Osteoblast (primary cell): ENCODE measurements around the gene CCDC102A. TPM values are rescaled to one million over a fixed set of nuclear protein-coding genes. Genes with fewer than 3 reads are reported as not detected.

ENCODE experiments used
- DNase-seq: peaks from one replicate; pipeline ENCODE4 v3.0.0; 2011; ENCODE audit warnings: low spot score, mixed read lengths; ENCODE audit not compliant: insufficient read length; ENCODE audit errors: missing footprints
- H2AFZ ChIP-seq: 2 replicates; pipeline ENCODE4 v1.6.0; 2011; ENCODE audit warnings: mild to moderate bottlenecking, low read length
- H3K27ac ChIP-seq: 2 replicates; pipeline ENCODE4 v1.5.1; 2011; ENCODE audit warnings: mild to moderate bottlenecking, low read depth, low read length, moderate library complexity
- H3K27me3 ChIP-seq: 2 replicates; pipeline ENCODE4 v1.6.0; 2012; ENCODE audit warnings: mild to moderate bottlenecking, control low read depth, inconsistent platforms, low read length, moderate library complexity; ENCODE audit not compliant: insufficient read depth
- H3K36me3 ChIP-seq: 2 replicates; pipeline ENCODE4 v1.5.1; 2011; ENCODE audit warnings: mild to moderate bottlenecking, low read length, control low read depth, moderate library complexity; ENCODE audit not compliant: insufficient read depth
- H3K4me1 ChIP-seq: 2 replicates; pipeline ENCODE4 v1.5.1; 2011; ENCODE audit warnings: mild to moderate bottlenecking, low read length, control low read depth, moderate library complexity; ENCODE audit not compliant: insufficient read depth
- H3K4me2 ChIP-seq: 2 replicates; pipeline ENCODE4 v1.6.0; 2011; ENCODE audit warnings: mild to moderate bottlenecking, low read length; ENCODE audit not compliant: insufficient read depth
- H3K4me3 ChIP-seq: fragments of 200-600 bp; sonication (generic); 3 replicates; pipeline ENCODE4 v1.5.1; 2012; ENCODE audit warnings: mild to moderate bottlenecking, low read length, inconsistent platforms; ENCODE audit not compliant: insufficient read depth
- H3K79me2 ChIP-seq: 2 replicates; pipeline ENCODE4 v1.6.0; 2012; ENCODE audit warnings: mild to moderate bottlenecking, low read length, control low read depth, inconsistent platforms; ENCODE audit not compliant: insufficient read depth
- H3K9me3 ChIP-seq: 2 replicates; pipeline ENCODE4 v1.5.1; 2011; ENCODE audit warnings: low read depth, low read length, control low read depth
- H4K20me1 ChIP-seq: 2 replicates; pipeline ENCODE4 v1.6.0; 2012; ENCODE audit warnings: mild to moderate bottlenecking, low read length, control low read depth; ENCODE audit not compliant: insufficient read depth
- total RNA-seq: library from RNA; depleted of rRNA; stranded (reverse); fragments of >200 nt; gene quantifications from 2 replicates; pipeline ENCODE4 v1.2.3, GENCODE V29; 2012
- TF ChIP-seq, protein P1 (sequence below): IDR thresholded peaks from 2 replicates; pipeline ENCODE4 v1.5.1; 2011; ENCODE audit warnings: mild to moderate bottlenecking, low read depth, low read length, moderate library complexity; ENCODE audit errors: extremely low read depth

CCDC102A gene
- total RNA-seq, 1 donor, result 9.8 TPM

DNA sequence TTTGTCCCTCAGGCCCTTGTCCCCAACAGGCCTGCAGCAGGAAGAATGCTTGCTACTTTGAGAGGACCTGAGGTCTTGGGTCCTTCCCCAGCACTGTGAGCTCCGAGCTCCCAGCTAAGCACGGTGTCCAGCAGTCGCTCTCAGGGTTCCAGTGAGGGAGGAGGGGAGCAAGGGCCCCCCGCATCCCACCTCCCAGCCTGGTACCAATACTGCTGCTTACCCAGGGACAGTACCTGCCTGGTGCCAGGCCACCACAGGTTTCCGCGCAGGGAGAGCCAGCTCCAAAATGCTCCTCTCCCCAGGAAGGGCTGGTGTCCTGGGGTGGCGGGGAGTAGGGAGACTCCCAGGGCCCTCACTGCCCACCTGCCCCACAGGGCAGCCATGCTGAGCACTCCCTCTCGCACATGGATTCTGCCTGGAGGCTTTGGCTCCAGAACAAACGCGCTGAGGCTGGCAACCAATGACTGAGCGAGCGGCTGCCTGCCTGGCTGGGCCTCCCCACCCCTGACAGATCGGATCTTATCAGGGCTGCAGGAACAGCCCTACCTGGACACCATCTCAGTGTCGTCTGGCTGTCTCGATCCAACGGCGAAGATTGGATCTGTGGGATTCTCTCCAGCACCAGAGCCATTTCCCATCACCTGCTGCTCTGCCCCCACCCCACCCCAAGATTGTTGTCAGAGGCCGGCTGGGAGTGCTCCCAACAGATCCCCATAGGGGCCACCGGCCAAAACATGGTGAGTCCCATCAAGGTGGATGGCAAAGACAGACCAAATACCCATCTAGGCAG lies 52.5 kb downstream of the CCDC102A start:
- Histone ChIP-seq H3K36me3 (no peaks in the 10 kb centered on the region), H3K79me2 (peaks cover 6% of the 10 kb centered on the region), H3K9me3 (no peaks in the 10 kb centered on the region), H3K4me1 (peaks cover 30% of the 10 kb centered on the region), H3K27me3 (no peaks in the 10 kb centered on the region), H4K20me1 (no peaks in the 10 kb centered on the region), H3K27ac (no peak overlapping the region), H2AFZ (no peak overlapping the region), H3K4me3 (no peak overlapping the region), H3K4me2 (no peak overlapping the region)
- peak; percentile 75 for DNase-seq
- TF ChIP-seq, protein P1, sequence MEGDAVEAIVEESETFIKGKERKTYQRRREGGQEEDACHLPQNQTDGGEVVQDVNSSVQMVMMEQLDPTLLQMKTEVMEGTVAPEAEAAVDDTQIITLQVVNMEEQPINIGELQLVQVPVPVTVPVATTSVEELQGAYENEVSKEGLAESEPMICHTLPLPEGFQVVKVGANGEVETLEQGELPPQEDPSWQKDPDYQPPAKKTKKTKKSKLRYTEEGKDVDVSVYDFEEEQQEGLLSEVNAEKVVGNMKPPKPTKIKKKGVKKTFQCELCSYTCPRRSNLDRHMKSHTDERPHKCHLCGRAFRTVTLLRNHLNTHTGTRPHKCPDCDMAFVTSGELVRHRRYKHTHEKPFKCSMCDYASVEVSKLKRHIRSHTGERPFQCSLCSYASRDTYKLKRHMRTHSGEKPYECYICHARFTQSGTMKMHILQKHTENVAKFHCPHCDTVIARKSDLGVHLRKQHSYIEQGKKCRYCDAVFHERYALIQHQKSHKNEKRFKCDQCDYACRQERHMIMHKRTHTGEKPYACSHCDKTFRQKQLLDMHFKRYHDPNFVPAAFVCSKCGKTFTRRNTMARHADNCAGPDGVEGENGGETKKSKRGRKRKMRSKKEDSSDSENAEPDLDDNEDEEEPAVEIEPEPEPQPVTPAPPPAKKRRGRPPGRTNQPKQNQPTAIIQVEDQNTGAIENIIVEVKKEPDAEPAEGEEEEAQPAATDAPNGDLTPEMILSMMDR, result no peak

DNA sequence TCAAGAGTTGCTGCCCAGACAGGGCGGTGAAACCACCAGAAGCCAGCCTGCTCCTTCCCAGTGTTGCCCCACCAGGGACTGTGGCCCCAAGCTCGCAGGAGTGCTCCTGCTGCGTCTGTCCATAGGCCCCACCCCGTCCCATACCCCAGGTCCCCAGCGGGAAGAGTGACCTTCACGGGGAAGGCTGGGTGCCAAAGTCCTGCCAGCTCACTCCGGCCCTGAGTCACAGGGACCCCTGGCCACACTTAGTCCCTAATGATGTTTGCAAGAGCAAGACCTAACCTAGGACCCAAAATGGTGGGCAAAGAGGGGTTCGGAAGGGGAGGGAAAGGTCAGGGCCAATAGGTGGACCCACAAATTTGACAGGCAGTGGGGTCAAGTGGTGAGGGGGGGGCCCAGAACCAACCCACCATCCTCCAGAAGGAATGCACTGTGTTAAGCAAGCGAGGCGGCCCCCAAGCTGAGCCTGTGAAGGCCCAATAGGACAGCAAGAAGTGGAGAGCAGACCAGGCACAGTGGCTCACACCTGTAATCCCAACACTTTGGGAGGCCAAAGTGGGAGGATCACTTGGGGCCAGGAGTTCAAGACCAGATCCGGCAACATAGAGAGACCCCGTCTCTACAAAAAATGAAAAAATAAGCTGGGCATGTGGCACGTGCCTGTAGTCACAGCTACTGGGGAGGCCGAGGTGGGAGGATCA lies 53.4 kb downstream of the CCDC102A start:
- no peak overlapping the region for H2AFZ ChIP-seq
- H3K9me3 ChIP-seq, result no peaks in the 10 kb centered on the region
- H3K4me1 ChIP-seq, result peaks cover 37% of the 10 kb centered on the region
- H4K20me1 ChIP-seq, result peaks cover 6% of the 10 kb centered on the region
- no peak overlapping the region for H3K4me3 ChIP-seq
- H3K36me3 ChIP-seq, result no peaks in the 10 kb centered on the region
- no peak overlapping the region for H3K27ac ChIP-seq
- no peak overlapping the region for H3K4me2 ChIP-seq
- H3K27me3 ChIP-seq, result no peaks in the 10 kb centered on the region
- TF ChIP-seq, protein P1, result no peak
- peaks cover 14% of the 10 kb centered on the region for H3K79me2 ChIP-seq
- peak; percentile 66 for DNase-seq

DNA sequence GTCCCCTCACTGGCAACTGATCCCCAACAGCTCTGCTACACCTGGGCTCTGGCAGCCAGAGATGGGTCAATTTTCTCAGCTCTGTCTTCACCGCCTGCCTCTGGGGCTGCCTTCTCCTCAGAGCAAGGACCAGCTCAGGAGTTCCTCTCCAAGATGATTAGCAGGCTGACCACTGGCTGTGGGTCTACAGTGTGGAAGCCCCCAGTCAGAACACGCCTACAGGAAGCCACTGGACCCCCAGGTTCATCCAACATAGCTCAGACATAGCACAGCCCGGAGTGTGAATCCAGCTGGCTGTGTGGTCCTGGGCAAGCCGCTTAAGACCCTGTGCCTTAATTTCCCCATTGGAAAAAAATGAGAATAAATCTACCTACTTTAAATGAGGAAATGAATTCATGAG lies 55.0 kb downstream of the CCDC102A start:
- no peak overlapping the region for H3K27ac ChIP-seq
- peak; percentile 62 for DNase-seq
- H3K4me3 ChIP-seq, result no peak overlapping the region
- H3K4me1 ChIP-seq, result peaks cover 31% of the 10 kb centered on the region
- no peaks in the 10 kb centered on the region for H3K36me3 ChIP-seq
- H3K4me2 ChIP-seq, result no peak overlapping the region
- TF ChIP-seq, protein P1, result no peak
- peaks cover 29% of the 10 kb centered on the region for H3K79me2 ChIP-seq
- H3K9me3 ChIP-seq, result no peaks in the 10 kb centered on the region
- no peak overlapping the region for H2AFZ ChIP-seq
- no peaks in the 10 kb centered on the region for H3K27me3 ChIP-seq
- H4K20me1 ChIP-seq, result peaks cover 21% of the 10 kb centered on the region

DNA sequence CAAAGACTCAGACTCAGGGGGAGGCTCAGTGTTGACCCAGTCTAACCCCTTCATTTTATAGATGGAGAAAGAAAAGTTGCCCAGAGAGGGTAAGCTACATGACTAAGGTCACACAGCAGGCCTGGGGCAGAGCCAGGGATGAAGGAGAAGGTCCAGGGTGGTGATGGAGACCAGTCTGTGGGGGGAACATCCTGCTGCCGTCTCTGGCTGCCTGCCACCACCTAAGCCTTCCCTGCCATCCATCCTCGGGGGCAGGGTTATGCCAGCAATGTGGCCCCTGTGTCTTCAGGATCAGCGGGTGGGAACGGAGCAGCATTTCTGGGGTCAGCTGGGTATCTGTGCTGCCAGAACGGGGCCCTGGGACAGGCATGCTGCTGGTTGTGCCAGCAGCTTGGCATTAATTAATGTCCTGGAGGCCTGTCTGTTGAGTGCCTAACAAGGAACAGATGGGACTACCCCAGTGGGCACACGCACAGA lies 55.6 kb downstream of the CCDC102A start:
- H3K4me2 ChIP-seq, result no peak overlapping the region
- H3K79me2 ChIP-seq, result peaks cover 31% of the 10 kb centered on the region
- no peak overlapping the region for H2AFZ ChIP-seq
- peaks cover 27% of the 10 kb centered on the region for H4K20me1 ChIP-seq
- H3K4me1 ChIP-seq, result peaks cover 27% of the 10 kb centered on the region
- H3K4me3 ChIP-seq, result no peak overlapping the region
- no peaks in the 10 kb centered on the region for H3K27me3 ChIP-seq
- H3K9me3 ChIP-seq, result no peaks in the 10 kb centered on the region
- TF ChIP-seq, protein P1, result no peak
- DNase-seq, result peak; percentile 59
- H3K27ac ChIP-seq, result no peak overlapping the region
- no peaks in the 10 kb centered on the region for H3K36me3 ChIP-seq
